Nephron (organoid): ENCODE data around the gene MAD1L1.

ENCODE experiments used
- H3K27ac Mint-ChIP-seq, 3 experiments: 2 replicates each; pipeline ENCODE4 v1.8.0; 2020; ENCODE audit warnings: mixed read lengths in 3 of 3, mild to moderate bottlenecking in 2 of 3, moderate library complexity in 1 of 3
- H3K27me3 Mint-ChIP-seq: 2 replicates; pipeline ENCODE4 v1.8.0; 2021; ENCODE audit warnings: low read depth, mild to moderate bottlenecking, moderate library complexity, mixed read lengths
- H3K36me3 Mint-ChIP-seq: 2 replicates; pipeline ENCODE4 v1.8.0; 2020; ENCODE audit warnings: low read depth, mixed read lengths
- H3K4me1 Mint-ChIP-seq: 2 replicates; pipeline ENCODE4 v1.8.0; 2020; ENCODE audit warnings: mixed read lengths
- H3K4me3 Mint-ChIP-seq, 3 experiments: 2 replicates each; pipeline ENCODE4 v1.8.0; 2020; ENCODE audit warnings: mild to moderate bottlenecking in 3 of 3, mixed read lengths in 3 of 3, moderate library complexity in 2 of 3
- H3K9me3 Mint-ChIP-seq: 2 replicates; pipeline ENCODE4 v1.8.0; 2020; ENCODE audit warnings: mixed read lengths
- CTCF ChIP-seq, 3 experiments: fragments of 200-600 bp; sonication (generic); IDR thresholded peaks; one replicate each; pipeline ENCODE4 v1.5.0; 2021; ENCODE audit warnings: antibody characterized with exemption in 3 of 3; ENCODE audit not compliant: unreplicated experiment in 3 of 3

Gene MAD1L1

GRCh38 chr7:2120251-2120660, 112.5 kb downstream of the MAD1L1 start:
- no peak overlapping the region for H3K27ac Mint-ChIP-seq
- H3K4me3 Mint-ChIP-seq, result no peak overlapping the region

GRCh38 chr7:2118630-2119190, 114.0 kb downstream of the MAD1L1 start:
- Mint-ChIP-seq H3K9me3 (no peaks in the 10 kb centered on the region), H3K27ac (no peak overlapping the region), H3K36me3 (peaks cover 13% of the 10 kb centered on the region), H3K4me1 (peaks cover 10% of the 10 kb centered on the region), H3K4me3 (no peak overlapping the region), H3K27me3 (no peaks in the 10 kb centered on the region)
- TF ChIP-seq CTCF (IDR thresholded peaks at IDR 0.05; ENCODE audit: unreplicated experiment in 3 of 3), result no peak

More at GRCh38 chr7:2120251-2120660, 112.5 kb downstream of the MAD1L1 start:
- Mint-ChIP-seq H3K4me1 (peaks cover 15% of the 10 kb centered on the region), H3K27me3 (no peaks in the 10 kb centered on the region), H3K9me3 (no peaks in the 10 kb centered on the region), H3K36me3 (peaks cover under 1% of the 10 kb centered on the region)
- no peak for TF ChIP-seq CTCF (IDR thresholded peaks at IDR 0.05; ENCODE audit: unreplicated experiment in 3 of 3)

- H3K9me3 Mint-ChIP-seq, result no peaks in the 10 kb centered on the region
- no peaks in the 10 kb centered on the region for H3K27me3 Mint-ChIP-seq
- peak overlapping the region in 1 of 3 experiments; percentile 63 for H3K27ac Mint-ChIP-seq
- H3K4me1 Mint-ChIP-seq, result peaks cover 10% of the 10 kb centered on the region
- H3K4me3 Mint-ChIP-seq, result no peak overlapping the region
- no peak for TF ChIP-seq CTCF (IDR thresholded peaks at IDR 0.05; ENCODE audit: unreplicated experiment in 3 of 3)
- H3K36me3 Mint-ChIP-seq, result peaks cover 16% of the 10 kb centered on the region
These were observed 114.7 kb downstream of the MAD1L1 start for GRCh38 chr7:2118056-2118455.

- Mint-ChIP-seq H3K36me3 (peaks cover 20% of the 10 kb centered on the region), H3K27ac (peak overlapping the region; percentile 47 to 73 (median 63)), H3K27me3 (peaks cover 2% of the 10 kb centered on the region), H3K9me3 (no peaks in the 10 kb centered on the region), H3K4me1 (peaks cover 10% of the 10 kb centered on the region), H3K4me3 (no peak overlapping the region)
- TF ChIP-seq CTCF (IDR thresholded peaks at IDR 0.05; ENCODE audit: unreplicated experiment in 3 of 3), result no peak
These were observed 115.1 kb downstream of the MAD1L1 start for GRCh38 chr7:2117646-2118045.

GRCh38 chr7:2116989-2117591, 115.7 kb downstream of the MAD1L1 start:
- no peak for TF ChIP-seq CTCF (IDR thresholded peaks at IDR 0.05; ENCODE audit: unreplicated experiment in 3 of 3)
- Mint-ChIP-seq H3K36me3 (peaks cover 26% of the 10 kb centered on the region), H3K4me1 (peaks cover 15% of the 10 kb centered on the region), H3K9me3 (no peaks in the 10 kb centered on the region), H3K27me3 (peaks cover 3% of the 10 kb centered on the region), H3K4me3 (no peak overlapping the region), H3K27ac (peak overlapping the region; percentile 47 to 73 (median 63))

- peaks cover 3% of the 10 kb centered on the region for H3K27me3 Mint-ChIP-seq
- H3K27ac Mint-ChIP-seq, result peak overlapping the region in 2 of 3 experiments; percentile 22 to 63
- peaks cover 21% of the 10 kb centered on the region for H3K4me1 Mint-ChIP-seq
- H3K9me3 Mint-ChIP-seq, result no peaks in the 10 kb centered on the region
- TF ChIP-seq CTCF (IDR thresholded peaks at IDR 0.05; ENCODE audit: unreplicated experiment in 3 of 3), result no peak
- H3K4me3 Mint-ChIP-seq, result no peak overlapping the region
- H3K36me3 Mint-ChIP-seq, result peaks cover 30% of the 10 kb centered on the region
These were observed 116.3 kb downstream of the MAD1L1 start for GRCh38 chr7:2116448-2116810.
